CD1c-positive myeloid dendritic cell (primary cell): ENCODE results near the gene EGR4.
A peak's percentile ranks its signal among the peaks of the same experiment; 100 is the strongest.

Experiments
- DNase-seq: peaks from one replicate; pipeline ENCODE4 v3.0.0-alpha.2; 2016; ENCODE audit errors: extremely low spot score

Gene EGR4

DNA sequence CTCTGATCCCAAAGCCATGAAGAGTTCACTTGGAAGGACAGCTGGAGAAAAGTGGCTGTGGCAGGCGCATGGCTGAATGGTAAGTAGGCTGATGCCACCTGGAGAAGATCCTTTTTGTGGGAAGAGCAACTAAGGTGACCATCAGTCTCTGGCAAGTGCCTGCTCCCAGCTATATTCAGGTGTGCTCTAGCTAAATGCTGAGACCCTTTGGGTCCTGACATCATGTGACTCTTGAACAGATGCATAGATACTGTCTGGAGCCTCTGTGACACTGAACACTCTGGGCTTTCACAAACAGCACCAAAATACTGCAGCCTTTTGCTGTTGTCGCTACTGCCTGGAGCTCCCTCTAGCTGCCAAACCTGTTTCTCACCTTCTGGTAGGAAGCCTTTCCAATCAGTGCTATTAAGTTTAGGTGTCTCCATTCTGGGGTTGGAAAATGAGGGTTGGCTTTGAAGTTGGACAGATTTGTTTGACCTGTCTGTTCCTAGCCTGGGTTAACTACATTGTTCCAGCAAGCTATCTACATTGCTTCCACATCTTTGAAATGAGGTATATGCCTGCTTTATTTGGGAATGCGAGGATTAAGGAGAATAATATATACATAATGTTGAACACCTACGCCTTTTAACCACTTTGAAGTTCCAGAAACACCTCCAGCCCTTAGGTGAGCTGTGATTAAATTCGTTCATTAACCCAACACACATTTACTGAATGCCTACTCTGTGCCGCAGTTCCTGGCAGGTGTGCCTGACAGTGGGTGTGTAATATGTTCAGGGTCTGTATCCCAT lies 3.1 kb downstream of the EGR4 start:
- peak; percentile 50 for DNase-seq

- no peak for DNase-seq
Observed at GRCh38 chr2:73289304-73289703, 4.0 kb downstream of the EGR4 start.

DNA sequence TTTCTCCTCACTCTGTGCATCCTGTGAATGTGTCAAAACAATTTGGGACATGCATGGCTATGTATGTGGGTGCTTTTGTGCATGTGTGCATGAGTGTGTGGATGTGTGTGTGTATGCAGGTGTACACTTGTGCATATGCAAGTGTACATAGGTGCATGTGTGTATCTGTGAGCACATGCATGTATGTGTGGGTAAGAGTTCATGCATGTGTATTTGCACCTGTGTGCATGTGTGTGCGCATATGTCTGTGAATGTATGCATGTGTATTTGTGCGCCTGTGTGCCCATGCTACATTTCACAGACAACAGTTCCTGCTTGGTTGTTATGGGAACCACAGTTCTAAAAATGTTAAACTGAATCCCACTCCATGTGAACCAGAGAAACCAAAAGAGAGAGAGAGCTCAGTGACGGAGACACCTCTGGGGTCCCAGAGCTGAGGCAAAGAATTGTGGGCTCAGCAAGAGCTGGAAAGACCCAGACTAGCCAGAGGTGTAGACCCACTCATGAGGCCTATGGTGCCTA lies 7.2 kb downstream of the EGR4 start:
- no peak for DNase-seq

DNA sequence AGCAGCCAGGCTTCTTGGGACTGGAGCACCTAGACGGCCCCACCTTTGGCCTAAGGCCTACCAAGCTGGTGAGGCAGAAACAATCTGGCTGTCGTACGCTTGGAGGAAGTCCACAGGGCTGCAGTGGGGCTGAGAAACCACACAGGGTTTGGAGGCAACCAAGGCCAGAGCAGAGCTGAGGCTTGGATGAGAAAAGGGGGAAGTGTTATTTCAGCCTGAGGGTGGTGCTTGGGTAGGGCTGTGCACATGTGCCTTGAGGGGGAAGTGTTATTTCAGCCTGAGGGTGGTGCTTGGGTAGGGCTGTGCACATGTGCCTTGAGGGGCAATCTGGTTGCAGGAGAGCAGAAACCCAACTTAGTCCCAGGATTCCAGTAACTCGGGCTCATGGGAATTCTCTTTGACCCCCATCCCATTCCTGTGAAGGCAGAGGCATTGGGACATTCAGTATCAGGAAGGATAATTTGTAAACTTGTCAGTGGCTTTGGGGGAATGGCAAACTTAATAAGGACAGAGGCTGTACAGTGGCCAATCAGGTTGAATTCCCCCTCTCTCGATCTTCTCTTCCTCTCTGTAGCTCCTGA lies 8.1 kb downstream of the EGR4 start:
- peak; percentile 79 for DNase-seq

DNA sequence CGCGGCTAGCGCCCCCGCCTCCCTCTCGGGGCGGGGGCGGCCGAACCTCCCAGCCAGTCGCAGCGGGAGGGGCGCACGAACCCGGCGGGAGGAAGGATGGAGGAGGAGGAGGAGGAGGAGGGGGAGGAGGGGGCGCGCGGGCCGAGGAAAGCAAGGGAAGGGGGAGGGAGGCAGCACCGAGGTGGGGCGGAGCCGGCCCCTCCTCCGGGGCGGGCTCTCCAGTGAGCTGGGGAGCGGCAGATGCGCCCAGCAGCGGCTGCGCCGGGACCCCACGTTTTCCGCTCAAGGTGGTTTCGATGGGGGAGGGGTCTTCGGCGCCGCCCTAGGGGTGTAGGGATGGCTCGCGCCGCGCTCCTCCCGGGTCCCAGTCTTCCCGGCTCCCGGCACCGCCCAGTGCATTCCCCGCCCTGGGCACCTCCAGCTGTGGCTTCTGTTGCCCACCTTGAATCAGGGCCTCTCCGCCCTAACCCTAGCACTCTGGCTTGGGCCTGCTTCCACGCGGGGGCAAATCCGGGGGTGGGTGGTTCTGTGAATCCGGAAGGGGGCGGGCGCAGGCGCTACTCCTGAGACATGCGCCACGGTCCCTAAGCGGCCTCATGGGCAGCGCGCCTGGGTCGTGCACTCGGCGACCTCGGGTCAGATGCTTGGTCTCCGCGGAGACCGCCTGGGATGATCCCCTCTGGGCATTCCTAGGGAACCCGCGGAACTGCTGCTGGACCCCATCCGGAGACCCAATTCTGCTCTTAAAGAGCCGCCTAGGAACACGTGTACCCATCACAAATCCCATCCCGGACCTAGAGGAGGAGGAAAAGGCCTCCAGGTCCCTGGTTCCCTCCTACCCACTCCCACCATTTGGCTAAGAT lies 8.8 kb downstream of the EGR4 start, which contains the start of gene FBXO41:
TSS of gene FBXO41 (minus strand) at position 183 of the 863 bp plus-strand sequence. CDS start 14,848 bp downstream, outside the sequence.
- peak; percentile 56 for DNase-seq

DNA sequence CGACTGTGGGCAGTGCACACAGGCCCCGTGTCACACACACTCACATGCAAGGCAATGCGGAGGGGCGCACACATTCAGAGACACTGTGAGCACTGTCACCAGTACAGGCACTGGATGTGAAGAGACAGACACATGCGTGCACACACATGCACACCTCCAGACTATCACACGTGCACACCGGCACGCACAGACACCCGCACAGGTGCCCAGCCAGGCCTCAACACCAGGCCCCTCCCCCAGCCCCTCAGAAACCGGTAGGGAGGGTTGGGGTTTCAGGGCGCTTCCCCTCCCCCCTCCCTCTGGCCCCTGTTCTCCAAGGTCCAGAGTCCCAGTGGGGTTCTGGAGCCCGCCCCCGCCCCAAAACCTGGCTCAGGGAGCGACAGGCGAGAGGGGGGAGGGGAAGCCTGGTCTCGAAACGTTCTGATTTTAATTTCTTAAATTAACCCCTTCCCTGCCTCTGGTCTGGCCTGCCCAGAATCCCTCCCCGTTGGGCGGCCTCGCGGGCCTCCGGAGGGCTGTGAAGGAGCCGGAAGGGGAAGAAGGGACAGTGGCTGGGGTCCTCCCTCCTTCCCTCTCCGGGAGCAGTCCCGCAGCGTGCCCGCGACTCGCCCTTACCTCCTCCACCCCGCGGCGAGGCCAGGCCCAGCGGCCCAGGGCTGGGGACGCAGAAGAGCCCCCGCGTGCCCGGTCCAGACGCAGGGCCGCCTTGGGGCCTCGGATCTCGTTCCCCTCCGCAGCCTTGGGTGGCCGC lies 9.6 kb downstream of the EGR4 start:
- DNase-seq = peak; percentile 11

DNA sequence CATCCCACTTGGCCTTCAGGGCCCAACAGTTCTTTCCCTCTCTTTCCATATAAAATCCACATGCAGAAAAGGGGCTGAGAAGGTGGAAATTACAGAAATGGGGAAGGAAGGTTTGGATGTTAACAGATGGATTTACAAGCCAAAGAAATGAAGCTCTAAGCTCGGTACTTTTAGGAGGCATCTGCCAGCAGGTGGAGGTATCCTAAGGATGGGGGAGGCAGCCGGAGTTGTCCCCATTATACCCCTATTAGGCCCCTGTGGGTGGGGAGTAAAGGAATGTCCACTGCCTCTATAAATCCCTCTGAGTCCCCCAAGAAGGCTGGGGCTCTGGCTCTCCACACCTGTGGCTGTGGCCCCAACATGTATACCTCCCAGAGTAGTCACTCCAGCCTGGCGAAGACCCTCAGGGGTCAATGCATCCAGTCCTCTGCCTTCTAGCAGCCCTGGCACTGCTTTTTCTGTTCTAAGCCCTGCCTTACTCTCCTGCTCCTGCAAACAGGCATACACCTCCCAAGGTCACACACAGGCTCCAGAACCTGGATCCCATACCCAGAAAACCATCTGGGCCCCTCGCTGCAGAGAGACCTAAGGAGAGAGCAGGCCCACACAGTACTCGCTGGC lies 10.3 kb downstream of the EGR4 start:
- DNase-seq = no peak

- no peak for DNase-seq
Observed at GRCh38 chr2:73281244-73281643, 12.1 kb downstream of the EGR4 start.

- no peak for DNase-seq
Observed at GRCh38 chr2:73279852-73280251, 13.5 kb downstream of the EGR4 start.

GRCh38 chr2:73272270-73272669 lies 21.1 kb downstream of the EGR4 start:
- no peak for DNase-seq

DNA sequence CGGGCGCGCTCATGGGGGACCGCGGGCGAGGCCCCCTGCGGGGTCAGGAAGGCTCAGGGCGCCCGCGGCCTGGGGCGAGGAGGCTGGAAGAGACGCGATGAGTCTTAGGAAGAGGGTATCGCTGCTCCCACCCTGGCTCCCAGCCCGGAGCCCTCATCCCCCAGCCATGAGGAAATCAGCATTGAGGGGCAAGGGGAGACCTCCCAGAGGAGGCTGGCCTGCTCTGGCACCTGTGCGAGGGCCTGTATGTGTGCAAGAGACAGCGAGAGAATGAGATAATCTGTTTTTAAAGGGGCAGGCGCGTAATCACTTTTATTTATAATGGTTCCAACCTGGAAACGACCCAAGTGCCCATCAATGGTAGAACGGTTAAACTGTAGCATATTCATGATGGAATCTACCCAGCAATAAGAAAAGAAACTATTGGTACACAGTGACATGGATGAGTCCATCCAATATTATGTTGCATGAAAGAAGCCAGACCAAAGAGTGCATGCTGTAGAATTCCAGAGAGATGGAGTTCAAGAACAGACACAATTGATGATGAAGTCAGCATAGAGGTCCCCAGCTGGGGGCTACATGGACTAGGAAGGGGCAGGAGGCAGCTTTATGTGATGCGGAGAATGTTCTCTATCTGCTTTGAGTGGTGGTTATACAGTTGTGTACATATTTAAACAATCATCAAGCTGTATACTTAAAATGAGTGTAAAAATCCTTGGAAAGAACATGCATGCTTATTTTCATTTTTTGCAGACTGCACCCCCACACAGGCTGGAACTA lies 23.5 kb downstream of the EGR4 start:
- no peak for DNase-seq

DNA sequence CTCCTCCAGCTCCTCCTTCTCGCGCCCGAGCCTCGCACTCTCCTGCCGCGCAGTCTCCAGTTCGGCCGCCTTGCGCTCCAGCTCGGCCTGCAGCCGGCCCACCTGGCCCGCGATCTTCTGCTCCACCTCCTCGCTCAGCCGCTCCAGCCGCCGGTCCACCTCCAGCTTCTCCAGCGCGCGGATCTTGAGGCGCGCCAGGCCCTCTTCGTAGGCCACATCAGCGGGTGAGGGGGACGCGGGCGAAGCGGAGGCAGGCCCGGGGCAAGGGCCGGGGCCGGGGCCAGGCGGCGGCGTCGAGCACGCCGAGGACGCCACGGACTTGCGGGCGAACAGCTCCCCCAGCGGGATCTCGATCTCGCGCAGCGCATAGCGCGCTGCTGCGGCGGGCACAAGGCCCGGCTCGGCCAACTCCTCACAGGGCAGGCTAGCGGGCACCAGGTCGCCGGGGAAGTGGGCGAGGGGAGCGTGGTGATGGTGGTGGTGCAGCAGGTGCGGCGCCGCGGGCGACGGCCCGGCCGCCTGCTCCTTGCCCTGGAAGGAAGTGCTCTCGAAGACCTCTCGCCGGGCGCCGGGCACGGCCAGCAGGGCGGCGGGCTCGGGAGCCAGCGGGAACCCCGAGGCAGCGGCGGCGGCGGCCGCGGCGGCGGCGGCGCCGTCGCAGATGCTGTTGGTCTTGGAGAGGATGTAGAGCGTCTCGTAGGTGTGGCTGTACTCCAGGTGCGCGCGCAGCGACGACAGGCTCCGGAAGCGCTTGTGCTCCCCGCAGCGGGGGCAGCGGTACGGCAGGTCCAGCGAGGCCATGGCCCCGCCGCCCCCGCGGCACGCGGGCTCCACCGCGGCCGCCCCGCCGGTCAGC lies 24.3 kb downstream of the EGR4 start:
- peak; percentile 58 for DNase-seq

DNA sequence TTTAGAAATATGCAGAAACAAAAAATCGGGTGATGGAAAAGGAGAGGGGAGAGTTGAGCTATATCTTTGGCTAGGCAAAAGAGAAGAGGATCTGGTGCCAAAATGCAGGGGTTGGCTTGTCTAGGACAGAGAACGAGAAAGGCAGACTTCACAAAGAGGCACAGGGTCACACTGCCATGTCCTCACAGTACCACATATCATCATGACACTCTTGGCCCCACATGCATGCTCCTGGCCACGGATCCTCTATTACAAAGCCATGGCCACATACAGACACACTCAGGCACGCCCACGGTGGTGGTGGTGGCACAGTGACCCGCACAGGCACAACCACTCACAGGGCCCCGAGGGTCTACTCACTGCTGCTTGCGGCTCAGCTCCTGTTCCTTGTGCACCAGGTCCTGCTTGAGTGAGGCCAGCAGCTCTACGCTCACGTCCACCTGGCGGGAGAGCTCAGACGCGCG lies 24.9 kb downstream of the EGR4 start:
- DNase-seq = no peak

DNA sequence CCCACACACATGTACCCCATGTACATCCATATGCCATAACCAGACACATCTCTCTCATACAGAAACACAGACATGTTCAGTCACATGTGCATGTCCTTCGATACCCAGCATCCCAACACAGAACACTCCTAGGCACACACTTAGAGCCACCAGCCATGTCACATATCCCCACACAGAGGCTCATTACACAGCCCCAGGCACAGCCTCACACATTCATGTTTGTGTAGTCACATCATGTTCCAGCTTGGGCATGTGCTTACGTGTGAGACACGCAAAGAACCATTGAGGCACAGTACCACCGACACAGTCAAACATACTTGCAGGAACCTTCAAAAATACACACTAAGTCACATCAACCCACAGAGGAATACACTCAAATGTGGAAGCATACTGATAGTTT lies 26.3 kb downstream of the EGR4 start:
- no peak for DNase-seq

DNA sequence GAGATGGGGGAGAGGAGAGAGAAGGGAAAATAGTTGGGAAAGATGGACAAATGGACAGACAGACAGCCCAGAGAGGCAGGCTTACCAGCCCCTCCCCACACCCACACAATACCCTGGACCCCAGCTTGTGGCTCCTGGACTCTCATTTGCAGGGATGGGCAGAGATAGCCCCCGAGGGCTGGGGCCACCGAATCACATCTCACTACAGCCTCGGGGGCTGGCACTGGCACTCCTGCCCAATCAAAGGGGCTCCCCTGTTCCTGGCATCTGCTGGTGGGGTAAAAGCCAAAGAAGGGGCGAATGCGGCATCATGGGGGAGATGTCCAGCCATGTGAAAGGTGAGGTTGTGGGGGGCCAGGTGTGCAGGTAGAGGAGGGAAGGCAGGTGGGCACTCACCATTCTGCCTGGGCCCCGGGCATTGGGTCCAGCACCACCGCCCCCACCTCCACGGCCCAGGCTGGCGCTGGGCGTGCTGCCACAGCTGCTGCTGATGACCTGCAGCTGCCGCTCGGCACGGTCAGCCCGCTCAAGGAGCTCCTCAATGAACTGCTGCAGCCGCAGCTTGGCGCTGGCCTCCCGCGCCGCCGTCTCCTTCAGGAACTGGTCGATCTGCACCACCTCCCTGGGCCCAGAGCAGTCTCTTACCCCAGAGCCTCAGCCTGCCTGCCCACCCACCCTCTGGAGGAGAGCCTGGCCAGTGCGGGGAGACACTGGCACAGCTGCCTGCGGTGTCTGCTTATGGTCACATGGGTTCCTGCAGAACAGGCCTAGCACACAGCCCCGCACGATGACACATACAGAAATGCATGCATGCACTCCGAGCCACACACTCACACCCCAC lies 27.1 kb downstream of the EGR4 start:
- DNase-seq = no peak

GRCh38 chr2:73265298-73266060 lies 27.9 kb downstream of the EGR4 start:
- DNase-seq = no peak

GRCh38 chr2:73264783-73265182 lies 28.6 kb downstream of the EGR4 start:
- no peak for DNase-seq

GRCh38 chr2:73264332-73264606 lies 29.1 kb downstream of the EGR4 start:
- no peak for DNase-seq
